RWPE2 (cell line): ENCODE data around the gene SH3BP5L.

Experiments used
- ATAC-seq: fragments of 200-7000 bp; cut with Tn5 transposase; 3 replicates; pipeline ENCODE4 v1.9.1; 2021; ENCODE audit warnings: low read depth
- DNase-seq: peaks from one replicate; pipeline ENCODE4 v3.0.0-alpha.2; 2020; ENCODE audit warnings: low spot score
- H3K27ac ChIP-seq: fragments of 450-650 bp; 2 replicates; pipeline ENCODE4 v1.5.1; 2017; ENCODE audit warnings: mild to moderate bottlenecking; ENCODE audit not compliant: poor library complexity, severe bottlenecking
- H3K27me3 ChIP-seq: fragments of 250-450 bp; sonication (Bioruptor Pico); 2 replicates; pipeline ENCODE4 v1.5.1; 2021; ENCODE audit warnings: mild to moderate bottlenecking, moderate library complexity; ENCODE audit not compliant: insufficient read depth, poor library complexity, severe bottlenecking
- H3K36me3 ChIP-seq: fragments of 250-450 bp; sonication (Bioruptor Pico); 2 replicates; pipeline ENCODE4 v1.5.1; 2020; ENCODE audit warnings: low read depth, mild to moderate bottlenecking, moderate library complexity
- H3K4me1 ChIP-seq: fragments of 250-450 bp; sonication (Bioruptor Pico); 2 replicates; pipeline ENCODE4 v1.5.1; 2021; ENCODE audit warnings: mild to moderate bottlenecking, moderate library complexity; ENCODE audit not compliant: insufficient read depth, poor library complexity, severe bottlenecking
- H3K4me3 ChIP-seq: fragments of 250-450 bp; sonication (Bioruptor Pico); 2 replicates; pipeline ENCODE4 v1.5.1; 2021; ENCODE audit warnings: mild to moderate bottlenecking, moderate library complexity; ENCODE audit not compliant: severe bottlenecking
- H3K9me3 ChIP-seq: fragments of 250-450 bp; sonication (Bioruptor Pico); 2 replicates; pipeline ENCODE4 v1.5.1; 2021; ENCODE audit warnings: mild to moderate bottlenecking, moderate library complexity; ENCODE audit not compliant: severe bottlenecking
- TF ChIP-seq, protein P1 (sequence below): fragments of 450-650 bp; IDR thresholded peaks from one replicate; pipeline ENCODE4 v1.5.1; 2017; ENCODE audit warnings: mild to moderate bottlenecking, moderate library complexity; ENCODE audit not compliant: poor library complexity, severe bottlenecking

The SH3BP5L gene

DNA sequence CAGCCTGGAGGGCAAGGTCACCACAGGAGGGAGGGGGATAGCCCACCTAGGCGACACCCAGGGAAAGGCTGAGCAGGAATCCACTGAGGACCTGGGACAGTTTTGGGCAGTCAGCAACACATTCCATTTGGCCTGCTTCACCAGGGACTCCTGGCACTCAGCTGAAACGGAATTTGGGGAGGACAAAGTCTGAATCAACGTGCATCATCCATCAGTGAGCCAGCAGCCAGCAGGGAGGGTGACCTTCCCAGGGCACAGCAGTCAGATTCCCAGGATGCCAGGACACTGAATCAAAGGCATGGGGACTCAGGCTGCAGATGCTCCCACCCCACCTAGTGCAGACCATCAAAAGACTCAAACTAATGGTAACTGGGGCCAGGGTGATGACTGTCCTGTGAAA is 4.6 kb downstream of the SH3BP5L start:
- H3K9me3 ChIP-seq: no peaks in the 10 kb centered on the region
- no peak overlapping the region for H3K4me3 ChIP-seq
- peaks cover 26% of the 10 kb centered on the region for H3K36me3 ChIP-seq
- TF ChIP-seq, protein P1, sequence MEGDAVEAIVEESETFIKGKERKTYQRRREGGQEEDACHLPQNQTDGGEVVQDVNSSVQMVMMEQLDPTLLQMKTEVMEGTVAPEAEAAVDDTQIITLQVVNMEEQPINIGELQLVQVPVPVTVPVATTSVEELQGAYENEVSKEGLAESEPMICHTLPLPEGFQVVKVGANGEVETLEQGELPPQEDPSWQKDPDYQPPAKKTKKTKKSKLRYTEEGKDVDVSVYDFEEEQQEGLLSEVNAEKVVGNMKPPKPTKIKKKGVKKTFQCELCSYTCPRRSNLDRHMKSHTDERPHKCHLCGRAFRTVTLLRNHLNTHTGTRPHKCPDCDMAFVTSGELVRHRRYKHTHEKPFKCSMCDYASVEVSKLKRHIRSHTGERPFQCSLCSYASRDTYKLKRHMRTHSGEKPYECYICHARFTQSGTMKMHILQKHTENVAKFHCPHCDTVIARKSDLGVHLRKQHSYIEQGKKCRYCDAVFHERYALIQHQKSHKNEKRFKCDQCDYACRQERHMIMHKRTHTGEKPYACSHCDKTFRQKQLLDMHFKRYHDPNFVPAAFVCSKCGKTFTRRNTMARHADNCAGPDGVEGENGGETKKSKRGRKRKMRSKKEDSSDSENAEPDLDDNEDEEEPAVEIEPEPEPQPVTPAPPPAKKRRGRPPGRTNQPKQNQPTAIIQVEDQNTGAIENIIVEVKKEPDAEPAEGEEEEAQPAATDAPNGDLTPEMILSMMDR: no peak
- H3K4me1 ChIP-seq: no peaks in the 10 kb centered on the region
- no peaks in the 10 kb centered on the region for H3K27me3 ChIP-seq
- no peak overlapping the region for H3K27ac ChIP-seq
- ATAC-seq (no peak; the same call in 2 of the 3 replicates), DNase-seq (no peak)

- H3K27ac ChIP-seq: no peak overlapping the region
- H3K4me3 ChIP-seq: no peak overlapping the region
- TF ChIP-seq, protein P1: no peak
- no peaks in the 10 kb centered on the region for H3K27me3 ChIP-seq
- no peaks in the 10 kb centered on the region for H3K9me3 ChIP-seq
- H3K4me1 ChIP-seq: no peaks in the 10 kb centered on the region
- DNase-seq (no peak), ATAC-seq (no peak)
- peaks cover 32% of the 10 kb centered on the region for H3K36me3 ChIP-seq
Observed at GRCh38 chr1:248820041-248820585, 5.6 kb downstream of the SH3BP5L start.

- ATAC-seq: no peak
- peaks cover 24% of the 10 kb centered on the region for H3K36me3 ChIP-seq
- H3K27me3 ChIP-seq: no peaks in the 10 kb centered on the region
- H3K4me3 ChIP-seq: no peak overlapping the region
- TF ChIP-seq, protein P1: no peak
- no peak for DNase-seq
- H3K4me1 ChIP-seq: no peaks in the 10 kb centered on the region
- H3K9me3 ChIP-seq: no peaks in the 10 kb centered on the region
- H3K27ac ChIP-seq: no peak overlapping the region
Observed at GRCh38 chr1:248818505-248819374, 7.0 kb downstream of the SH3BP5L start.

GRCh38 chr1:248817065-248817464 is 8.7 kb downstream of the SH3BP5L start:
- DNase-seq (no peak), ATAC-seq (no peak)
- no peak overlapping the region for H3K27ac ChIP-seq
- no peaks in the 10 kb centered on the region for H3K9me3 ChIP-seq
- no peaks in the 10 kb centered on the region for H3K4me1 ChIP-seq
- peaks cover 12% of the 10 kb centered on the region for H3K36me3 ChIP-seq
- TF ChIP-seq, protein P1: no peak
- H3K4me3 ChIP-seq: no peak overlapping the region
- no peaks in the 10 kb centered on the region for H3K27me3 ChIP-seq
